ENCODE results near the gene ZCWPW2.

The ZCWPW2 gene, protein sequence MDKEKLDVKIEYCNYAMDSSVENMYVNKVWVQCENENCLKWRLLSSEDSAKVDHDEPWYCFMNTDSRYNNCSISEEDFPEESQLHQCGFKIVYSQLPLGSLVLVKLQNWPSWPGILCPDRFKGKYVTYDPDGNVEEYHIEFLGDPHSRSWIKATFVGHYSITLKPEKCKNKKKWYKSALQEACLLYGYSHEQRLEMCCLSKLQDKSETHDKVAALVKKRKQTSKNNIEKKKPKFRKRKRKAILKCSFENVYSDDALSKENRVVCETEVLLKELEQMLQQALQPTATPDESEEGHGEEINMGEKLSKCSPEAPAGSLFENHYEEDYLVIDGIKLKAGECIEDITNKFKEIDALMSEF

DNA sequence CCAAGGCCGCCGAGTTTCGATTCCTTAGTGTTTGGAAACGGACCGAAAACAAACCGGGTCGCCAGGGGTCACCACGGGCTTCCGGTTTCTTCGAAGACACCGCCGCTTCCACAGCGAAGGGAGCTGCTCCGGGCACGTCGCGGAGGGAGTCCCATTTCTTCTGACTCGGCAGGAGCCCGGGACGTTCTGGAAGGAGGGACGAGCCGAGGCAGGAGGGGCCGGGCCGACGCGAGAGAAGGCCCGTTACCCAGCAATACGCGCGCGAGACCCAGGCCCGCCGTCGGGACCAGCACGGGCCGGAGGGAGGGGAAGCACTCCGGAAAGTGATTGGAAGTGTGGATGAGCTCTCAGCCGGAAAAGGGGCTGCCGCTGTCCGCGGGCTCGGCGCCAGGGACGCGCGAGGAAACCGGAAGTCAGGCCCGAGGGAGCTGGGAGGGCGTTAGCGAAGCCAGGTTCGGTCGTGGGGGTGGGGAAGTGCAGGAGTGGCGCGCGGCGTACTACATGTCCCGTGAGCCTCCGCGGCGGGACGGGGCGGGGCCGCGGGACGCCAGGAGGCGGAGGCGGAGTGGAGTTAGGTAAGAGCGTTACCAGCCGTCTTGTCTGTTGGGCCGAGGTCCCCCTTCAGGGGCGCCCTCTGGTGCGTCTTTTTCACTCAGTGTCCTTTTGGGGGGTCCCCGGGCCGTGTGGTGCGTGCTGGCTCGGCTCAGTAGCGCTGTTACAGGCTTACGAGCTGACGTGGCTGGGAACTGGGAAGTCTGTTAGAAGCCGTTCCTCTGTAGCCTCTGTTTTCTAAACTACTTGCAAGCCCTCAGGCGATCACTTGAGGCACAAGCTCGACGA, at the start of gene ZCWPW2, which contains the start of gene AZI2:
Gene ZCWPW2, plus strand, starts transcription at position 93 of the 840 bp plus-strand sequence. CDS start 64,348 bp downstream, outside the sequence.
Gene AZI2, minus strand, starts transcription at position 196 of the 840 bp plus-strand sequence. CDS start 8,207 bp downstream, outside the sequence.
- DNase-seq: peak; percentile 95 to 96

- DNase-seq: no peak
These were observed 48.8 kb upstream of the ZCWPW2 start for GRCh38 chr3:28299705-28300104.

GRCh38 chr3:28300345-28300962, 48.1 kb upstream of the ZCWPW2 start:
- no peak for DNase-seq

DNA sequence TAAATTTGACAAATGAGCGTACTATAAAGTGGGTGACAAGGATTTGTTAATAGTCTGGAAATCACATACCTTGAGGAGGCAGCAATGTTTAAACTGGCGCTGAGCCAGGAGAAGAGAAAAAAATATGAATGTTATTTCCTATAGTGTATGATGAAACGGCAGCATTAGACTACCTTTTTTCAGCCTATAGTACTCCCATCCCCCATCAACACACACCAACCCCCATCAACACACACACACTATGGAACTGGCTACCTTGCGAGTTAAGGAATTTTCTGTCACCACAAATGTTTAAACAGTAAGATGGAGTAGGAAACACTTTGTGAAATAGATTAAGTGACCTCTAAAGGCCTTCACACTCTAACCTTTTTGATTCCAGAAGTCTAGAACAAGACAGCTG, 46.8 kb upstream of the ZCWPW2 start:
- DNase-seq: no peak

GRCh38 chr3:28308196-28308595, 40.3 kb upstream of the ZCWPW2 start:
- DNase-seq: no peak

GRCh38 chr3:28315711-28316110, 32.8 kb upstream of the ZCWPW2 start:
- DNase-seq: no peak

DNA sequence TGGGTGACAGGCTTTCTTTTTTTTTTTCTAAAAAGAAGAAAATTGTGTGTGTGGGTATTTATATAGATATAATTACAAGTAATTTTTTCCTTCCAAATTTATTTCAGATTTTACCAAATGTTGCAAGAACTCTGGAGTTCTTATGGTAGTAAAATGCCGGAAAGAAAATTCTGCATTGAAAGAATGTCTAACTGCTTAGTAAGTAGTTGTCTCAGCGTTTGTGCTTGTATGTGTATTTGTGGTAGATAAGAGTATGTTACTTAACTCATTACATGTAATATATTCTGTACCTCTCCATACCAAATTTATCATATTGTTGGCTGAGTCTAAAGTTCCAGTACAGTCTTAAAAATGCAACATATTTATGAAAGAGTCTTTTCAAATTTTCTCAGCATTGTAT, 32.3 kb upstream of the ZCWPW2 start:
- DNase-seq: no peak

DNA sequence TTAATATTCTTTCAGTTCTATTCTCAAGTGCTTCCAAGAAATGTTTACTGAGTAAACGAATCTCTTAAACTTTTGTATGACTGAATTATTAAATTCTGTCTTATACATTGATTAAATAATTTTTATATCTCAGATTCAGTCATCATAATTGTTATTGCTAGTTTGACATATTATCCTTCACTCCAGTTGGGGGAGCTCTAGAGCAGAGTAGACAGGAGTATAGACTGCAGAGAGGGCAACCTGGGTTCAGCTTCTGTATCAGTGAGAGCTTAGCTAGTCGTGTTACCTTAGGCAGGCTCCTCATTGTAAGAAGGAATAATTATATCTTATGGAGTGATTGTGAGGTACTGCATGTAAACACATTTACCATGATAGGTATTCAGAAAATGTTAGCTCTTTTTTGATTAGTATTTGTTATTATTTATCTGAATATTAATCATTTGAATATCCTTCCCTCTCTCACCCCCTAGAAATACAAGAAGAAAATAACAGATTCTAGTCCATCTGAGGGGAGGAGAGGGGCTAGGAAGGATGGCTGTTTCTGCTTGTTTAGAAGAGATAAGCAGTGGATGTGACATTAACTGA, 31.0 kb upstream of the ZCWPW2 start:
- DNase-seq: peak; percentile 46 to 51

- DNase-seq: no peak
These were observed 27.5 kb upstream of the ZCWPW2 start for GRCh38 chr3:28320981-28321380.

- no peak for DNase-seq
These were observed 26.1 kb upstream of the ZCWPW2 start for GRCh38 chr3:28322464-28322863.

DNA sequence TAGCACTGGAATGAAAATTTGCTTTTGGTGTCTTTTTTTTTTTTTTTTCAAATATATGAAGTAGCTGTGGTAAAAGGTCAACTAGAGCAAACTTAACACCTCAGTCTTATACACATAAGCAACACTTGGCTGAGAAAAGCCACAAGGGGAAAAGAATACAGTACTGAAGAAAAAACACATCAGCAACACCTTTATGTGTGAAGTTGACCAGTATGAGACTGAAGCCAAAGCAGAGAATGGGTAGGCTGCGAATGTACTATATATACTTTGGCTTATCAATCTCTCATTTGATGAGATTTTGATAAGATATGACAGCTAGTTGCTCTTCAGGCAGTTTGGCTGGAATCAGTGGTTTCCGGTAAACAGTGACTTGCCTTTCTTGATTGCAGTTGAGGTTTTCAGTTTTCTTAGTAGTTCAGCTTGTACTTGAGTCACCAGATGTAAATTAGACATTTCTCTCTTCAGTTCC, 22.0 kb upstream of the ZCWPW2 start:
- no peak for DNase-seq

GRCh38 chr3:28328188-28329151, 20.1 kb upstream of the ZCWPW2 start:
- peak; percentile 7 to 17 for DNase-seq

DNA sequence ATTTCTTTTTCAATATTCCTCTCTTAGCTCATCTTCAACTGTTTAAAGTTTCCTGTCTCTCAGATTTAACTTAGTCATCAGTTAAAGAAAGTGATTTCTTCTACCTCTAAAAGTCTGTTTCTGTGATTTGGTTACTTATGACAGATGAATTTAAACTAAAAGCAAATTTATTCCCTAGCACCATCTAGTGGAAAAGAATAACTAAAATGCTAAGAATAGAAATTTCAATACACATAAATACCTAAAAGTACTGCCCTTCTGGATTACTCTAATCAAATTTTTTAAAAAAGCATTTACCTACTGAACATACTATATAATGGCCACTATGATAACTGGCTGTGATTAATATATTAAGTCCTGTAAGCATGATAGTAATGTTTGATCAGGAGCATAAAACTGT, 14.0 kb upstream of the ZCWPW2 start:
- DNase-seq: no peak

GRCh38 chr3:28335246-28335645, 13.3 kb upstream of the ZCWPW2 start:
- DNase-seq: no peak

- no peak for DNase-seq
These were observed 11.3 kb upstream of the ZCWPW2 start for GRCh38 chr3:28337230-28337629.

- no peak for DNase-seq
These were observed 5.4 kb upstream of the ZCWPW2 start for GRCh38 chr3:28343144-28343543.

GRCh38 chr3:28345690-28346089, 2.8 kb upstream of the ZCWPW2 start:
- DNase-seq: no peak

DNA sequence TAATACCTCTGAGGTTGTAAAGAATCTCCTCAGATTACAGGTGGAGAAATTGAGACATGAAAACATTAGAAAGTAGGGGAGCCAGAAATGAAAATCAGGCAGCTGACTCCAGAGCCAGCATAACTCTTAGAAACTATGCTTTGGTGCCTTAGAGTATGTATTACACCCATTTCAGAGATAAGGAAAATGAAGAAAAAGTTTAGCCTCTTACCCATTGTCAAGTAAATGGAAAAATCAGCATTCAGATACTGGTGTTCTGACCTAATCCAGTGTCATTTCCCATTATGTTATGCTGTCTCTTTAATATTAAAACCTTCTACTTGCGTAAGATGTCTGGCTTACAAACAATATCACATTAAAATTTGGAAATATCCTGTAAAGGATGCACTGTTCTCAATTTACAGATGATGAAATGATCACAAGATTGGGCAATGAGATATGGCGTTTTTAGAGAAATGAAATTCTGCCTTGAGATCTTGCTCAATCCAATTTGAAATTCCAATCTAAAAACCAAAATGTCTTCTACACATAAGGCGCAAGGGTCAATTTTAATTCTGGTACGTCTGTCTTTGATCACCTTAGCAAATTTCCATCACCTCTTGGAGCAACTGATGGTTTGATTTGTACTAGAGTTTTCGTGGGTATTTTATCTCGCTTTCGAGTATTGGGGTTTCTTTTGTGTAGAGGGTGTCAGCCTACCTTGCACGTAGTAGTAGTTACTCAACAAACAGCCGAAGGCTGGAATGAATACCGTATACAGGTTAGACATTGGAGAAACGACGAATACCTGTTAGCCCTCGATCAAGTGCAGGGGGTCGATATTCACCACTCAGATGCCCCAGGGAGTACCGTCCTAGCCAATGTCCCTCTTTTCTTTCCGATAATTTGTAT, 902 bp upstream of the ZCWPW2 start:
- peak in 1 of 2 experiments; percentile 9 for DNase-seq

DNA sequence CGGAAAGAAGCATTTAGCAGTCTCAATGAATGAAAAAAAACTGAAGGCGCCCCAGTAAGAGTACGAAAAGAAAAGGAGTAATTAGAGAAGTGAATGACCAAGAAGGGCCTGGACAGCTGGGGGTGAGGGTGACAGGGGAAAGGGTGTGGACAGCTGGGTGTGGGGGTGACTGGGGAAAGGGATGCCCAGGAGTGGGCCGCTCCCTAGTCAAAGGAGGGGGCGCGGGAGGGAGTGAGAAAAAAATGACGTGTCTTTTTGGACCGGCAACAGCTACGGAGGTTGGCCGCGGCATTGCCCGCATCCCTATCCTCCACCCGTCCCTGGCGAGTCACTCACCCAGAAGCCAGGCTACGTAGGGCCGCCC, 274 bp upstream of the ZCWPW2 start:
- no peak for DNase-seq

GRCh38 chr3:28349469-28350000, 1.0 kb downstream of the ZCWPW2 start:
- DNase-seq: no peak
